ENCODE measurements around the gene XIRP1. TPM values are rescaled to one million over a fixed set of nuclear protein-coding genes. Genes with fewer than 3 reads are reported as not detected.

The XIRP1 gene
- total RNA-seq, 4 donors from 2014 or later, result 0.40 to 6.0 TPM; not detected in 2

GRCh38 chr3:39149059-39149455, 43.3 kb downstream of the XIRP1 start:
- H3K36me3 ChIP-seq, result peaks cover 0 to 12% (median 3%) of the 10 kb centered on the region in 4 donors
- no peaks in the 10 kb centered on the region for H3K27me3 ChIP-seq
- in situ Hi-C loops (cut with MboI; ENCODE audit: low pct_ligation_motif_present in 1 of 4, low pct_unique_long_range_greater_than_20kb in 1 of 4, low sequenced_read_pairs in 3 of 4) (no loop called here), intact Hi-C loops (cut with DNase I; ENCODE audit: low total_unique reads) (no loop called here)
- no peaks in the 10 kb centered on the region for H3K9me3 ChIP-seq
- H3K4me3 ChIP-seq, result no peak overlapping the region
- H3K4me1 ChIP-seq, result peaks cover 58 to 74% (median 72%) of the 10 kb centered on the region in 4 donors
- peak overlapping the region; percentile 98 to 99 (median 98) for H3K27ac ChIP-seq
- no peak for TF ChIP-seq CTCF (IDR thresholded peaks at IDR 0.05)
- TF ChIP-seq POLR2AphosphoS5 (IDR thresholded peaks at IDR 0.05), result no peak
- no peak for TF ChIP-seq EP300 (IDR thresholded peaks at IDR 0.05; ENCODE audit: low read depth)
- no peak for TF ChIP-seq POLR2A (IDR thresholded peaks at IDR 0.05)
- WGBS, 2 donors (ENCODE audit: low coverage in 1 of 2), result 56 to 57% methylated on average over 4 of the region's 4 CpGs
- no peak for DNase-seq

GRCh38 chr3:39148435-39149058, 43.8 kb downstream of the XIRP1 start:
- intact Hi-C loops (cut with DNase I; ENCODE audit: low total_unique reads), result no loop called here
- in situ Hi-C loops (cut with MboI; ENCODE audit: low pct_ligation_motif_present in 1 of 4, low pct_unique_long_range_greater_than_20kb in 1 of 4, low sequenced_read_pairs in 3 of 4), result no loop called here

GRCh38 chr3:39147711-39148434, 44.5 kb downstream of the XIRP1 start:
- in situ Hi-C loops (cut with MboI; ENCODE audit: low pct_ligation_motif_present in 1 of 4, low pct_unique_long_range_greater_than_20kb in 1 of 4, low sequenced_read_pairs in 3 of 4), result no loop called here
- Histone ChIP-seq H3K4me1 (peaks cover 56 to 78% (median 74%) of the 10 kb centered on the region in 4 donors), H3K36me3 (peaks cover 0 to 24% (median 9%) of the 10 kb centered on the region in 4 donors), H3K27ac (peak overlapping the region; percentile 98 to 99 (median 98)), H3K4me3 (peak overlapping the region in 1 of 4 donors; percentile 32), H3K27me3 (no peaks in the 10 kb centered on the region), H3K9me3 (no peaks in the 10 kb centered on the region)
- TF ChIP-seq EP300 (IDR thresholded peaks at IDR 0.05; ENCODE audit: low read depth) (no peak), POLR2AphosphoS5 (IDR thresholded peaks at IDR 0.05) (no peak), CTCF (IDR thresholded peaks at IDR 0.05) (no peak), POLR2A (IDR thresholded peaks at IDR 0.05) (no peak)
- 37 to 45% methylated on average over 5 to 9 of the region's 9 CpGs for WGBS, 2 donors (ENCODE audit: low coverage in 1 of 2)
- DNase-seq, result peak; percentile 65
- intact Hi-C loops (cut with DNase I; ENCODE audit: low total_unique reads), result no loop called here

More at GRCh38 chr3:39148435-39149058, 43.8 kb downstream of the XIRP1 start:
- Histone ChIP-seq H3K36me3 (peaks cover 0 to 17% (median 6%) of the 10 kb centered on the region in 4 donors), H3K4me1 (peaks cover 56 to 71% (median 68%) of the 10 kb centered on the region in 4 donors), H3K9me3 (no peaks in the 10 kb centered on the region), H3K27ac (peak overlapping the region; percentile 98 to 99 (median 98)), H3K4me3 (peak overlapping the region in 1 of 4 donors; percentile 32), H3K27me3 (no peaks in the 10 kb centered on the region)
- DNase-seq, result no peak
- no peak for TF ChIP-seq POLR2AphosphoS5 (IDR thresholded peaks at IDR 0.05)
- no peak for TF ChIP-seq POLR2A (IDR thresholded peaks at IDR 0.05)
- TF ChIP-seq CTCF (IDR thresholded peaks at IDR 0.05), result no peak
- no peak for TF ChIP-seq EP300 (IDR thresholded peaks at IDR 0.05; ENCODE audit: low read depth)
- WGBS, 2 donors (ENCODE audit: low coverage in 1 of 2), result 43 to 80% methylated on average over 2 to 9 of the region's 9 CpGs
